ENCODE results near the gene MAP7D3.
A peak's percentile ranks its signal among the peaks of the same experiment; 100 is the strongest.

MAP7D3 gene

DNA sequence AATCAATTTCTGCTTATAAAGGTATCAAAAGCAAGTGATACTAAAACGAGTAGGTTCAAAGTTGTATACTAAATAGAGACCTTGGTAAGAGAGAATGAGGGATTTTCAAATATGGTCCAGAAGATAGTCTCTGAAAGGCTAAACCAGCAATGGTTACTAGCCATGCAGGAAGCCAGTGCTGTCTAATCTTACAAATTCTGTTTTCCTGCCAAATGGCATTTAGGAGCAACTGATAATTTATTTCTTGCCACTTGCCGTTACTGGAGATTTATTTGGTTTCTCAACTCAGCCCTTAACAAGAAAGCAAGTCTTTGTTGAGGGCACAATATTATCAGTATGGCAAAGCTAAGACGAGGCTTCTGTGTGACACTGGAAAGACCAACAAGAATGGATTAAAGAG is 47.2 kb downstream of the MAP7D3 start:
- no peaks in the 10 kb centered on the region for H3K27me3 Mint-ChIP-seq
- no peaks in the 10 kb centered on the region for H3K36me3 Mint-ChIP-seq
- peaks cover 8% of the 10 kb centered on the region for H3K4me1 Mint-ChIP-seq
- H3K27ac Mint-ChIP-seq, result no peak overlapping the region
- no peak overlapping the region for H3K4me3 Mint-ChIP-seq
- no peak for ATAC-seq
- no peaks in the 10 kb centered on the region for H3K9me3 Mint-ChIP-seq

DNA sequence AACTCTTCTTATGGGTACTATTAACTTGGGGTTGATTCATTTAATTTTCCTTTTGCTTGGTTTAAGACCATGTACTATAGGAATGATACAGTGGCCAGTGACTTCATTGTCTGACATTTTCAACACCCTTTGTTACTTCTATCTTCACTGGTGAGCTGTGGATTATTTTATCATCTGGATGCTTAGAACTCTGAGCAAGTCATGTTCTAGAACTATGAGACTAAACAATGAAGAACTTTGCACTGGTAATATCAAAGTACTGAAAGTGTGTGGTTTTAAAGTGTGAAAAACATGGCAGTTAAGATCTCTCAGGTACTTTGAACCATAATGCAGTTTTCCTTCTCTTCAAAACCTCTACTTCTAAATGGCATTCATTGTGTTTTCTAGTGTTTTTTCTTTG is 47.8 kb downstream of the MAP7D3 start:
- Mint-ChIP-seq H3K9me3 (no peaks in the 10 kb centered on the region), H3K4me1 (peaks cover 8% of the 10 kb centered on the region), H3K36me3 (no peaks in the 10 kb centered on the region), H3K4me3 (no peak overlapping the region), H3K27ac (no peak overlapping the region), H3K27me3 (no peaks in the 10 kb centered on the region)
- no peak for ATAC-seq

- H3K27ac Mint-ChIP-seq, result no peak overlapping the region
- H3K9me3 Mint-ChIP-seq, result no peaks in the 10 kb centered on the region
- no peak for ATAC-seq
- H3K4me3 Mint-ChIP-seq, result no peak overlapping the region
- H3K4me1 Mint-ChIP-seq, result peaks cover 8% of the 10 kb centered on the region
- H3K27me3 Mint-ChIP-seq, result no peaks in the 10 kb centered on the region
- no peaks in the 10 kb centered on the region for H3K36me3 Mint-ChIP-seq
Measured at GRCh38 chrX:136202889-136203288, 48.3 kb downstream of the MAP7D3 start.

DNA sequence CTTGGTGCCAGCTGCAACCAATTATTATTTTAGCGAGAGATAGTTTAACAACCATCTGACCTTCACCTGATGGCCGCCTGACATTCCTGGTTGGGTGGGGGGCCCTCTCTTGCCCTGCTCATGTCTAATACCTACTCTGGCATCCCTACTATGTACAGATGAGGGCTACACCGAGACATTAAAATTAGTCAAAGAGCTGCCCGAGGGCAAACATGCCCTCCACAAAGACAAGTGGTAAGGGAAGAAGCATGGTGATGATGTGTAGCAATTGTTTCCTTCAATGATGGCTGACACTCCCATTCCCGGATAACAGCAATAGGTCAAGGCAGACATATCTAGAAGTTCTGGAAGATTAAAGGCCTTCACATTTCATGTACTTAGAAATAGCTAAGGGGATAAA is 49.6 kb downstream of the MAP7D3 start:
- no peaks in the 10 kb centered on the region for H3K36me3 Mint-ChIP-seq
- peaks cover 8% of the 10 kb centered on the region for H3K4me1 Mint-ChIP-seq
- H3K9me3 Mint-ChIP-seq, result no peaks in the 10 kb centered on the region
- no peak for ATAC-seq
- H3K4me3 Mint-ChIP-seq, result no peak overlapping the region
- H3K27me3 Mint-ChIP-seq, result no peaks in the 10 kb centered on the region
- no peak overlapping the region for H3K27ac Mint-ChIP-seq

GRCh38 chrX:136200466-136200865 is 50.7 kb downstream of the MAP7D3 start:
- no peaks in the 10 kb centered on the region for H3K9me3 Mint-ChIP-seq
- no peak overlapping the region for H3K27ac Mint-ChIP-seq
- H3K4me3 Mint-ChIP-seq, result no peak overlapping the region
- H3K4me1 Mint-ChIP-seq, result peaks cover 8% of the 10 kb centered on the region
- H3K36me3 Mint-ChIP-seq, result no peaks in the 10 kb centered on the region
- no peaks in the 10 kb centered on the region for H3K27me3 Mint-ChIP-seq
- no peak for ATAC-seq

DNA sequence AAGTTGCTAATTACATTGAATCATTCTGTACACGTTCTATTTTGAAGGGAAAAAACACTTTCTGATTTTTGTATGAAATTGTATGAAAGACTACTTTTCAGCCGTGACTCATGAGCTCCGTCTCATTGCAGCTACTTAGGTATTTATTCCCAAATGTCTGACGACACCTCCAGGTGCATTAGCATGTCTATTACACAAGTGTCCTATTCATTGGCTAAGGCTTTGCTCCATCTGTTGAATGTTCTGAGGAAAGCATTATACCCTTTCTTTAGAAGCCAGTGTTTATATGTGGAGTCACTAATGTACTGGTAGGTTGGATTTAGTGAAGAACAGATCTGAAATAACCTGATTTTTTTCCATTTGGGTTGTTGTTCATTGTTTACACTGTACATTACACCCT is 51.8 kb downstream of the MAP7D3 start:
- Mint-ChIP-seq H3K27me3 (no peaks in the 10 kb centered on the region), H3K36me3 (no peaks in the 10 kb centered on the region), H3K4me3 (no peak overlapping the region), H3K4me1 (peaks cover under 1% of the 10 kb centered on the region), H3K9me3 (no peaks in the 10 kb centered on the region), H3K27ac (no peak overlapping the region)
- no peak for ATAC-seq

- Mint-ChIP-seq H3K36me3 (no peaks in the 10 kb centered on the region), H3K4me1 (peaks cover 5% of the 10 kb centered on the region), H3K9me3 (no peaks in the 10 kb centered on the region), H3K27ac (no peak overlapping the region), H3K27me3 (no peaks in the 10 kb centered on the region), H3K4me3 (no peak overlapping the region)
- no peak for ATAC-seq
Measured at GRCh38 chrX:136198678-136199243, 52.4 kb downstream of the MAP7D3 start.

DNA sequence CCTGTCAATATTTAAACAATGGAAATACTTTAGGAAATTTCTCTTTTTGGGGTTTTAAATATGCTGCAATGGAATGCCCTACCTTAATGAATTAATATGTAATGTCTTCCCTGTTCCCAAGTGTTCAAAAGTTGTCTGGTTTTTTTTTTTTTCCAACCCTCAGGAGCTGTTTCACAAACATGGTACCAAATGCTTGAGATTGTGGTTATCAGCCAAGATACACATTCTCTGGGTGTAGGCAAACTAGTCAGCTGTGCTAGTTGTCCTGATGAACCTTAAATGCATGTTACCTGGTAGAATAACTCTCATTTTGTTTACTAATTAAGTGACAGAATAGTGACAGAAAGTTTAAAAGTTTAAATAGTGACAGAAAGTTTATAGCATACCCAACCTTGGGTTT is 53.2 kb downstream of the MAP7D3 start:
- H3K9me3 Mint-ChIP-seq, result no peaks in the 10 kb centered on the region
- H3K27ac Mint-ChIP-seq, result no peak overlapping the region
- no peaks in the 10 kb centered on the region for H3K27me3 Mint-ChIP-seq
- H3K4me1 Mint-ChIP-seq, result peaks cover 13% of the 10 kb centered on the region
- no peak overlapping the region for H3K4me3 Mint-ChIP-seq
- no peak for ATAC-seq
- H3K36me3 Mint-ChIP-seq, result no peaks in the 10 kb centered on the region

- H3K4me1 Mint-ChIP-seq, result peaks cover 13% of the 10 kb centered on the region
- no peak overlapping the region for H3K27ac Mint-ChIP-seq
- no peaks in the 10 kb centered on the region for H3K9me3 Mint-ChIP-seq
- H3K36me3 Mint-ChIP-seq, result no peaks in the 10 kb centered on the region
- no peak for ATAC-seq
- H3K27me3 Mint-ChIP-seq, result no peaks in the 10 kb centered on the region
- H3K4me3 Mint-ChIP-seq, result no peak overlapping the region
Measured at GRCh38 chrX:136196691-136197155, 54.5 kb downstream of the MAP7D3 start.

- H3K27me3 Mint-ChIP-seq, result no peaks in the 10 kb centered on the region
- H3K4me3 Mint-ChIP-seq, result no peak overlapping the region
- H3K27ac Mint-ChIP-seq, result no peak overlapping the region
- ATAC-seq, result no peak
- no peaks in the 10 kb centered on the region for H3K36me3 Mint-ChIP-seq
- peaks cover 13% of the 10 kb centered on the region for H3K4me1 Mint-ChIP-seq
- H3K9me3 Mint-ChIP-seq, result no peaks in the 10 kb centered on the region
Measured at GRCh38 chrX:136195247-136195646, 56.0 kb downstream of the MAP7D3 start.

DNA sequence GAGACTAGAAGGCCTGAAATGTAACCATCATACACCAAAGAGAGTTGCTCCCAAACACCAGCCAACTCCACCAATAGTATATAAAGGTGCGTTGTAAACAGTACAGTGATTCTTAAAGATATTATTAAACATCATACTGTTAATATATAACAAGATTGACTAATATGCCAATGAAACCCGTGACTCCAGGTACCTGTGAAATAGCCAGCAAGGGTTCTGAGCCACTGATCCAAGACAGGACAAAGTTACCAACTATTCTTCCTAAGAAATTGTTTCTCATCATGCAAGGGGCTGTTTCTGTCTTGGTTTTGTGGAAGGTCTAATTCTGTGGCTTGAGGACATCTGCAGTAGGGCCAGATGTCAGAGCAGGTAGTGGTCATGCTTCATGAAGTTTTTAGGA is 56.7 kb downstream of the MAP7D3 start:
- Mint-ChIP-seq H3K27me3 (no peaks in the 10 kb centered on the region), H3K4me1 (peaks cover 13% of the 10 kb centered on the region), H3K4me3 (no peak overlapping the region), H3K9me3 (no peaks in the 10 kb centered on the region), H3K36me3 (no peaks in the 10 kb centered on the region), H3K27ac (no peak overlapping the region)
- ATAC-seq, result no peak

DNA sequence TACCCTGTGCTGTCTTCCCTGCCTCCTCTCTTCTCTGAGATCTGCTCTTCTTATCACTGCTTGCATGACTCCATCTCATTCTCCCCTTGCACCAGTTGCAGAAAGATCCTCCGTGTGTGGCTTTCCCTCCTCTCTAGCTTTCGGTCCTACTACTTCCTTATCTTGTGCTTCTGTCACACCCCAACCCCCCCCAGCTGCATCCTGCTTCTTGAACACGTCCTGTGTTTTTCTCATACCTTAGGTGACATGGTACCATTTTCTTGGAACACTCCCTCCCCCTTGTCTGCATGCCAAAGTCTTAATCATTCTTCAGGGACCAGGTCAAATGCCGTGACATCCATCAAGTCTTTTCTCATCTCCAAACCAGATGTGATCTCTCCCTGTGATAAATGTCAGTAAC is 57.4 kb downstream of the MAP7D3 start:
- Mint-ChIP-seq H3K4me1 (peaks cover 13% of the 10 kb centered on the region), H3K36me3 (no peaks in the 10 kb centered on the region), H3K4me3 (peak overlapping the region; percentile 43), H3K9me3 (no peaks in the 10 kb centered on the region), H3K27ac (peak overlapping the region; percentile 2), H3K27me3 (no peaks in the 10 kb centered on the region)
- ATAC-seq, result no peak

- Mint-ChIP-seq H3K27me3 (no peaks in the 10 kb centered on the region), H3K27ac (peak overlapping the region; percentile 2), H3K4me1 (peaks cover 13% of the 10 kb centered on the region), H3K9me3 (no peaks in the 10 kb centered on the region), H3K36me3 (no peaks in the 10 kb centered on the region), H3K4me3 (no peak overlapping the region)
- ATAC-seq, result no peak
Measured at GRCh38 chrX:136192839-136193414, 58.3 kb downstream of the MAP7D3 start.

DNA sequence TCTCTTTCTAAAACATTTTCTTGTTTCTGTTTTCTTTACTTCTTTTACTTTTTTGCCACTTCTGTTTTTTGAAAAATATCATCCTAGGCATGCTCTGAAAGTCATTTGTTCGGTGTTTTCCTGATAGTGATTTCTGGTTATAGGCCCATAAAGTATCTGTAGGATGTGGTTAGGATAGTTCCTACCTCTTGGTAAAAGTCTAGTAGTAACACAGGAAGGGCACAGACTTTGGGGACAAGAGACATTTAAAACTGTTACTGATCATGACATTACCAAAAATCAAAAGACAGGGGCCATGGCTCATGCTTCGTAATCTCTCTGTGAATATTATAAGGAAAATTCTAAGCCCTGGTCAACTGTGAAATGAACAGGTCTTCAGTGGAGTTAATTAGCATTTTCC is 59.1 kb downstream of the MAP7D3 start:
- Mint-ChIP-seq H3K4me3 (no peak overlapping the region), H3K27me3 (no peaks in the 10 kb centered on the region), H3K36me3 (no peaks in the 10 kb centered on the region), H3K27ac (no peak overlapping the region), H3K4me1 (peaks cover 13% of the 10 kb centered on the region), H3K9me3 (no peaks in the 10 kb centered on the region)
- ATAC-seq, result no peak

GRCh38 chrX:136191171-136191570 is 60.0 kb downstream of the MAP7D3 start:
- no peaks in the 10 kb centered on the region for H3K9me3 Mint-ChIP-seq
- peaks cover 13% of the 10 kb centered on the region for H3K4me1 Mint-ChIP-seq
- no peak for ATAC-seq
- H3K4me3 Mint-ChIP-seq, result no peak overlapping the region
- H3K36me3 Mint-ChIP-seq, result no peaks in the 10 kb centered on the region
- no peak overlapping the region for H3K27ac Mint-ChIP-seq
- H3K27me3 Mint-ChIP-seq, result no peaks in the 10 kb centered on the region

DNA sequence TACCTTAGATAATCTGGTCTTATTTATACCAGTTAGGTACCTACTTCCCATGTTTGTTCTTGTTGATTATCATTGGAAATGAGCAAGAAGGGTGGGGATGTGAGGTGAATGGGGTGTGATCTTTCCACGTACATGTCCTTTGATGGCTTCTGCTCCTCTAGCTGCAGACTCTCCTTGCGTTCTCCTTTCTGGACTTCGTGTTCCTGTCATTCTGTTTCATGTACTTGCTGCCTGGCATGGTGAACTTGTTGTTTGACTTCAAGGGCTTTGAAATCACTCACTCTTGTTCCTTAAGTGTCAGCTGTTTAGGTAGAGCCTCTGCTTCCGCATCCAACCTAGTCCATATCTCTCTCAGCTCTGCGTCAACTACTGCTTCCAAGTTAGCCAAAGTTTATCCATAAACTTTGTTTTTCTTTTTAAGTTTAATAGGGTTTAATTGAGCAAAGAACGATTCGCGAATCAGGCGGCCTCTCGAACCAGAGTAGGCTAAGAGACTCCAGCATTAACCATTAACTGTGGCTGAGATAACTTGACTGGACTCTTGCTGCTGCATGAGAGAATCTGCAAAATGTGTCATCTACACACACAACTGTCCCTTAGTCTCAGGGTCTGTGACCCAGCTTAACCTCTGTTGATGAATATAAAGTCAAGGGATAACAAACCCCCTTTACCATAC is 61.0 kb downstream of the MAP7D3 start:
- Mint-ChIP-seq H3K27ac (no peak overlapping the region), H3K4me1 (peaks cover 13% of the 10 kb centered on the region), H3K36me3 (no peaks in the 10 kb centered on the region), H3K4me3 (no peak overlapping the region), H3K9me3 (no peaks in the 10 kb centered on the region), H3K27me3 (no peaks in the 10 kb centered on the region)
- no peak for ATAC-seq
